SH-SY5Y (cell line): Measurements from ENCODE around the gene MAPK8IP1.

Experiments
- GATA2 ChIP-seq: IDR thresholded peaks from 2 replicates; pipeline ENCODE4 v1.6.1; 2011; ENCODE audit warnings: mild to moderate bottlenecking, low read depth, low read length
- GATA3 ChIP-seq: IDR thresholded peaks from 2 replicates; pipeline ENCODE4 v1.6.1; 2011; ENCODE audit warnings: low read depth, mild to moderate bottlenecking, low read length, moderate library complexity

GRCh38 chr11:45885274-45885920 is at the start of gene MAPK8IP1:
- TF ChIP-seq GATA3 (no peak), GATA2 (no peak)
